Left colon (tissue), 2 donors: ENCODE results near the gene CDC123. TPM values are rescaled to one million over a fixed set of nuclear protein-coding genes. Genes with fewer than 3 reads are reported as not detected.

Experiments used
- ATAC-seq: fragments of 200-7000 bp; cut with Tn5 transposase; one replicate; pipeline ENCODE4 v1.9.1; 2020; ENCODE audit warnings: mild to moderate bottlenecking, moderate library complexity
- DNase-seq, 2 donors: peaks; one replicate each; pipeline ENCODE4 v3.0.0-alpha.2; 2020
- intact Hi-C, 2 donors: fragments of 100-400 bp; cut with DNase I in 1 of 2; cut with micrococcal nuclease in 1 of 2; formaldehyde crosslinking; loops; one replicate each; pipeline versions ENCODE4 v1.11.2 to v1.14.0; 2022; cut with DNase I, micrococcal nuclease
- total RNA-seq, 2 donors: library from RNA; stranded (reverse); fragmentation: NEBNext Ultra II Directional; extraction: Animal tissue kit (Norgen Biotek cat#: 25700); gene quantifications; one replicate each; pipeline ENCODE4 v1.2.1, GENCODE V29; 2021
- donor health status: DM: no; HTN: no; CAD: no.
- donor health status: DM: yes; HTN: yes; CAD: no.

CDC123 gene
- total RNA-seq, 2 donors from 2014 or later, result 44.4 to 58.8 TPM

DNA sequence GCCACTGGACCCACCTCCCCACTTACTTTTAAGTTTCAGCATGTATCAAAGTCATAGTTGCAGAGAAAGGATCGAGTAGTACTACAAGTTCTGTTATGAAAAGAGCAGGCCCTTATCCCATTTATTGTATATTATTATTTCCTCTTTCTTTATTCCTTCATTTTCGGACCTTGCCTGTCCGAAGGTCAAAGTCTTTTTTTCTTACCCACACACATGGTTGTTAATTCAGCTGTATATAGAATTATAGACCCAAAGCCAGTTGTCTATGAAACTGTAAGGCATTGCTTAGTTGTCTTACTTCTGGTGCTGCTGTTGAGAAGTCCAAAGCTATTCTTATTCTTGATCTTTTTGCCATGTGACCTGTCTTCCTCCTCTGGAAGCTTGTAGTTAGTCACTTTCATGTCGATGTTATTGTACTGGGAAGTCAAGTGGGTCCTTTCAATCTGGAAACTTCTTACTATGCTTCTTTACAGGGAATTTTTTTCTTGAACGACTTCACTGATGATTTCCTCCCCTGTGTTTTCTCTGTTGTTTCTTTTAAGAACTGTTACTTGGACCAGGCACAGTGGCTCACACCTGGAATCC lies 8.6 kb upstream of the CDC123 start:
- ATAC-seq, result peak; percentile 55
- no peak for DNase-seq
- intact Hi-C loops, result no loop called here

DNA sequence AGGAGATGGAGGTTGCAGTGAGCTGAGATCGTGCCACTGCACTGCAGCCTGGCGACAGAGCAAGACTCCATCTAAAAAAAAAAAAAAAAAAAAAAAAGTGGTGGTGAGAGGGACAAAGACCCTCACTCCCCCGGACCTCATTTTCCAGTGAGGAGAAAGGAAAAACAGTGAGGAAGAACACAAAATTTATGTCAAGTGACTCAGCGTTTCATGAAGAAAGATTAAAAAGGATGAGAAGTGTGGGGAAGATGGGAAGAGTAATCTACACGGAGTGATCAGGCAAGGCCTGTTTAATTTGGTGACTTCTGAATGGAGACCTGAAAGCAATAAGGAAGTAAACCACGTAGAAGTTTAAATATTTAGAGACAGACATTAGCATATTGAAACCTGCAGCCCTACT lies 7.3 kb upstream of the CDC123 start:
- intact Hi-C loops, result no loop called here
- DNase-seq (no peak), ATAC-seq (peak; percentile 42)

DNA sequence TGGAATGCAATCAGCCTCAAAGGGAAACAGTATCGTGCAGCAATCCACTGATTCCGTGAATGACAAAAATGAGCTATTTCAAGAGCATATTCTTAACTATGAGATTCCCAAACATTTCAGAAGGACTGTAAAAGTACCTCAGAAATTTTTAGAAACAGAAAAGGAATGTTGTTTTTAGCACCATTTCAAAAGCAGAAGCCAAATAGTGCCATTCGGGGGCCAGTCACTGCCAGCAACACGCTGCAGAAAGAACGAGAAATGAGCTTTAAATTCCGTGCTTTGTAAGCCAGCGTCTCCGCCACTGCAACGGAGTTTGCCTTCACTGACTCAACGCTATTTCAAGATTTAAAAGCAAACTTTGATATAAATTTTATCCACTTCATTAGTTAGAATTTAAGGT lies 6.6 kb upstream of the CDC123 start:
- DNase-seq (no peak), ATAC-seq (no peak)
- intact Hi-C loops, result no loop called here

DNA sequence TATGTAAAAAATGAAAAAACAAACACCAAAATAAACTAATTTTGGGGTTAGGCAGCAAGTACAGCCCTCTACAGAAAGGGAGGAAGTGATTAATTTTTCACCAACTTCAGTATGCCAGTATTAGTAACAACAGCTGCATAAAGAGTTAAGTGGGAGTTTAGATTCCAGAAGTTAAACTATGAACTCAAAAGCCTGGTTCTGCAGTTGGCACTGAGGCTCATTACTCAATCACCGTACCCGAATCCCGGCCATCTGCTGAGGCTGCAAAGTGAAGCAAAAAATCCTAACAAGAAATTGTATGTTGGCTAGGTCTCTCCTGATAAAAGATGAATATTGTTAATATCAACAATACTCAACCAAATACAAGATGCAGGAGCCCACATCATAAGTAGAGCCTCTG lies 4.3 kb upstream of the CDC123 start:
- intact Hi-C loops, result no loop called here
- ATAC-seq (no peak), DNase-seq (no peak)

DNA sequence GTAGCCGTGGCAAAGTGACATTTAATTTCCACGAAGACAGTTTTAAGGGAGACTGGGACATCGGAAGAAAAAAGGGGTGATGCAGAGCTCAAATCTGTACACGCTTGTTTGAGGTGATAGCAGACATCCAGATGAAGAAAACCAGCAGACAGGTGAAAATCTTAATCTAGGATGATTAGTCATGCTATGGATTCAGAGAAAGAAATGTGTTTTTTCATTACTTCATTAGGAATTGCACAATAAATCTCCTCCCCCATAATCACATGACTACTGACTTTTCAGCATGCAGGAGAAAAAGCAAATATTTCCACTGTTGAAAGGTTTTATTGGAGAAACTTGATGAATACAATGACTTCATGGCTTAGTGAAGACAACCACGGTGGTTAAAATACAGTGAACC lies 2.8 kb upstream of the CDC123 start:
- ATAC-seq (no peak), DNase-seq (no peak)
- intact Hi-C loops, result no loop called here

DNA sequence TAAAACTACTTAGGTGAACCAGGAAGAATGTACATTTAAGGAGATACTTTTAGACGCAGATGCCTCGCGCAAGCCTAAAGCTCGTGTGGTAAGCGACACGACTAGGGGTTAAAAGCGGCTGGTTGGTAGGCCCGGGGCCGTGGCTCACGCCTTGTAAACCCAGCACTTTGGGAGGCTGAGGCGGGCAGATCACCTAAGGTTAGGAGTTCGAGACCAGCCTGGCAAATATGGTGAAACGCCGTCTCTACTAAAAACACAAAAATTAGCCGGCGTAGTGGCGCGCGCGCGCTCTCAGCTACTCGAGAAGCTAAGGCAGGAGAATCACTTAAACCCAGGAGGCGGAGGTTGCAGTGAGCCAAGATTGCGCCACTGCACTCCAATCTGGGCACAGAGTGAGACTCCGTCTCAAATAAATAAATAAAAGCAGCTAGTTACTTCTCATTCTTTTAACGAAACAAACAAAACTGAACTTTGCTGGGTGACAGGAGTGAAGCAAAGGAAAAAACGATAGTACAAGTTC lies 1.2 kb upstream of the CDC123 start:
- peak; percentile 44 for ATAC-seq
- peak; percentile 38 to 62 for DNase-seq
- intact Hi-C loops, result no loop called here

DNA sequence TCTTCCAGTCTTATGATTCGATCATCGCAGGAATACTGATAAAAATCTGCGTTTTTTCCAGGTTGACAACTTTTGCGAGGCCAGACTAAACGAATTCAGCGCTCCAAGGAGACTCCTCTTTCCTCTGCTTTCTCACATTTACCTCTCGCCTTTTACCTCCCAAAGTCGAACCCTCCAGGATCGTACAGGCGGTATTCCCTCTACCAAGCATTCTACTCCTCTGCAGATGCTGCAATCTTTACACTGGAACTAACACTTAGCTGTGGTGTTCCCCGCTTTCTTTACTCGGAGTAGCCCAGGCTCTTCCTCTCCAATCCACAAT lies 746 bp upstream of the CDC123 start:
- intact Hi-C loops, result no loop called here
- DNase-seq (no peak), ATAC-seq (no peak)

DNA sequence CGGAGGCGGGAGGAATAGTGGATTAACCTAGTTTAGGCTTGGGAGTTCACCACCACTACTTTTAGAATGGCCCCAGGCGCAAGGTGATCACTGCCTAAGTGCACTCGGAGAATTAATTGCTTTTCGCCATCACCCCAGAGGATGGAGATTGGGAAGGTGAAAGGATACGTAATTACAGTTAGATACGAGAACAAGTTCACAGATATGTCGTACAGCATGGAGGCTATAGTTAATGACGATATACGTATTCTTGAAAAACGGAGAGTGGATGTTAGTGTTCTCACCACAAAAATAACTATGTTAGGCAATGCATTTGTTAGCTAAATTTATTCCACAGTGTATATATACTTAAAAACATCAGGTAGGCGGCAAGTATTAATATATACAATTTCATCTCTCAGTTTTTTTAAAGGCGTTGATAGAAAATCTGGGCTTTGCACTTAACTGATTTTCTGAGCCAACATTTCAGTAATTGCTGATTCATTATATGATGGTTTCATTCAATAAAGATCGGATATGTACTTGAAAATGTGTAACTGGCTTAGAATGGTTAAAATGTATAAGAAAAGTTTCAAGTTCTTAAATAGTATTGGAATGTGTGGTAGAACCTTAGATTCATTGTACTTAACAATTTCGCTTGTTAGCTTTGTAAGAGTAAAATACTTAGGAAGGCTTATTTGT lies 683 bp downstream of the CDC123 start:
- DNase-seq (no peak), ATAC-seq (no peak)
- intact Hi-C loops, result no loop called here

DNA sequence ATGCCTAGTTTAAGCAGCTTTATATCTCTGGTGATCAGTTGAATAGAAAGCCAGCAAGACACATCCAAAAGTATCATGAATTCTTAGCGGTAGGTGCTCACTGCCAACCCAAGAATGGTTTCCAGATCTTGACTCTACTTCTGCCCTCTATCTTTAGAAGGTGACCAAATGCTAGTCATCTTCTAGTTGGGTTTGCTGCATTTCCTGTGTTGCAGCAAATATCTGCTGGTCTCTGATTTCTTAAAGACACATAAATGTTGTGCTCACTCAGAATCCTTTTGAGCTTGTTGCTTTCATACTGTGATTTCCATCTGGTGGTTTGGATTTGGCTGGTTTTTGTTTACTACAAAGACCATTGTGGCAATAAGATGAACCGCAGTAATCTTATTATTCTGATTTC lies 2.2 kb downstream of the CDC123 start:
- no peak for DNase-seq
- intact Hi-C loops, result no loop called here
- ATAC-seq, result no peak

DNA sequence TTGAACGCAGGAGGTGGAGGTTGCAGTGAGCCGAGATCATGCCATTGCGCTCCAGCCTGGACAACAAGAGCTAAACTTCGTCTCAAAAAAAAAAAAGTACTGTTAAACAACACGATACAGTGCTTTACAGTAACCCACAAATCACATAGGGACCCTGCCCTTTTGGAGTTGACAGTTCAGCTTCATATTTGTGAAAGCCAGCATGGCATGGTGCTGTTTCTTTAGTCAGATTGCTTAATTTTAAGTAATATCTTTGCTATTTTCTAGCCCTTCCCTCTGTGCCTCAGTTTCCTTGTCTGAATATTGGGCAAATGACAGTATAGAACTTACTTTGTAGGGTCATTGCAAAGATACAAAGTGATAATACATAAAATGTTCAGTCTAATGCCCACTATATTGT lies 4.9 kb downstream of the CDC123 start:
- intact Hi-C loops, result no loop called here
- no peak for ATAC-seq
- DNase-seq, result no peak

DNA sequence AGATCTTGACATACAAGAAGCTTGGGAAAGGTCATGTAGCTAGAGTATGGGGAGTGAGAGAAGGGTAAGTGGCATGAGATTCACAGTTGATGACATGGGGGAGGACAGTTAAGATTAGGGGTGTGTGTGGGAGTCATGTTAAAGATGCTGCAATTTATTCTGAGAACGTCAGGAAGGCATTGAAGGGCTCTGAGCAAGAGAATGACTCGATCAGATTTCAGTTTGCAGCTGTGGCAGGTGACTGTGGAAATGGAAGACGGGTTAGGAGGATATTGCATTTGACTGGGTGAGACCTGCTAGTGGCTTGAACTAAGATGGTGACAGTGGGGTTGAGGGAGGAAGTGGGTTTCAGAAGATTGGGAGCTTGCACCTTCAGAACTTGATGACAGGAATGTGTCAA lies 5.6 kb downstream of the CDC123 start:
- intact Hi-C loops, result no loop called here
- no peak for ATAC-seq
- DNase-seq, result no peak

DNA sequence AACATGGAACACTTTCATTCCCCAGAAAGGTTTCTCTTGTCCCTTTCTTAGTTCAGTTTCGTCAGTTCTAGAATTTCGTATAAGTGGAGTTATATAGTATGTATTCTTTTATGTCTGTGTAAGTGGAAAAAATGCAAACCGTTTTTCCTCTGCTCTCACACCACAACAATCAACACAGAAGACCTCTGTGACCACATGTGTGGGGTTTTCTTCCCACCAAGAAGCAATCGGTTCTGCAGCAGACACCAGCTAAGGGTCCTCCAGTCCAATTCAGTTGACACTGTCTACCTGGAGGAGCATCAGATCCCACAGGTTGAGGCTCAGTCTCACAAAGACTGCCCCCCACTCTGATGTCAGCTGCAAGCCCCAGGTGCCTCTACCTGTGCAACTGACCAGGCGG lies 6.2 kb downstream of the CDC123 start:
- no peak for ATAC-seq
- intact Hi-C loops, result no loop called here

DNA sequence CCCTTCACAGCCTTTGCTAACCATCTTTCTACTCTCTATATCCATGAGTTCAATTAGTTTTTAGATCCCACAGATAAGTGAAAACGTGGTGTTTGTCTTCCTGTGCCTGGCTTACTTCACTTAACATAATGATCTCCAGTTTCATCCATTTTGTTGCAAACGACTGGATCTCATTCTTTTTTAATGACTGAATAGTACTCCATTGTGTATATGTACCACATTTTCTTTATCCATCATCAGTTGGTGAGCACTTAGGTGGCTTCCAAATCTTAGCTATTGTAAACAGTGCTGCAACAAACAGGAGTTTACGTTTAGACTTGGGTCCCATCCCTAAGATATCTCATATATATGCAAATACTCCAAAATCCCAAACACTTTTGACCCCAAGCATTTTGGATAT lies 9.1 kb downstream of the CDC123 start:
- no peak for ATAC-seq
- intact Hi-C loops, result no loop called here
- DNase-seq, result no peak

More for the DNA sequence above, 6.2 kb downstream of the CDC123 start:
- no peak for DNase-seq

DNA sequence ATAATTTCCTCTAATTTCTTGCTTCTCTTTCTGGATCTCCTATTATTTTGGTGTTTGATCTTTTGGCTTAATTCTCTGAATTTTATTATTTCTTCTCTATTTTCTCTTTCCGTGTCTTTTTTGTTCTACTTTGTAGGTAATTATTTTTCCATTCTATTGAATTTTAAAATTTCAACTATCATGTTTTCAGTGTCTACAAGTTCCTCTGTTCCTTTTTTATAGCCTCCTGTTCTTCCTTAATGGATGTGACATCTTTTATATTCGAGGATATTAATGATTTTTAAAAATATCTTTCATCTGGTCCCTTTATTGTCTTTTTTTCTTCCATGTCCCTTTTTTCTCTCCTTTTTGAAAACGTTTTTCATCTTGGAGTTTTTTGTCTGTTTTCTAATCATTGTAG lies 11.1 kb downstream of the CDC123 start:
- ATAC-seq, result no peak
- intact Hi-C loops, result no loop called here
- DNase-seq, result no peak

DNA sequence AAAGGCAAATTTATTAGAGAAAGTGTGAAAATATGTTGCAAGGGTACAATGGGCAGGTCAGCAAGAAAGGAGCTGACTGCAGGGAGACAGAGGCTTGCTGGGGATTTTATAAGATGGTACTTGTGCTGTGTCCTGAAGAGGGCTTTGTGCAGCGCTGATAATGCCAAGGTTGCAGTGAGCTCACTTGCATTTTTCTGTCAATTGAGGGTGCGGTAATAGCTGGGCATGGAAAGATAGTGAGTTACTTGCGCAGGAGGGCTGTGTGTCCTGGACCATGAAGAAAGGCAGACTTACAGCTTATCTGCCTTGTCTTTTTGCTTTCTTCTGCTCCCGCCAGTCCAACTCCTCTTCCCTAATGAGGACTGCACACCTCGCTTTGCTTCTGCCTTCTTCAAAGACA lies 12.5 kb downstream of the CDC123 start:
- intact Hi-C loops, result no loop called here
- DNase-seq (no peak), ATAC-seq (no peak)

DNA sequence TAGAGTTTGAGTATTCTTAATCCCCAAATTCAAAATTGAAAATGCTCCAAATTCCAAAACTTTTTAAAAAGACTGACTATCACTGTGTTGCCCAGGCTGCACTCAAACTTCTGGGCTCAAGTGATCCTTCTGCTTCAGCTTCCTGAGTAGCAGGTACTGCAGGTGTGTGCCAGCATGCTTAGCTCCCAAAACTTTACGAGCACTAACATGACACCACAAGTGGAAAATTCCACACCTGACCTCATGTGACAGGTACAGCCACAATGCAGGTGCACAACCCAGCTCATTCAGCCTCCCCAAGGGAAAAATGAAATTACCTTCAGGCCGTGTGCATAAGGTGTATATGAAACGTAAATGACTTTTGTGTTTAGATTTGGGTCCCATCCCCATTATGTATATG lies 16.5 kb downstream of the CDC123 start:
- no peak for ATAC-seq
- DNase-seq, result no peak
- intact Hi-C loops, result no loop called here

DNA sequence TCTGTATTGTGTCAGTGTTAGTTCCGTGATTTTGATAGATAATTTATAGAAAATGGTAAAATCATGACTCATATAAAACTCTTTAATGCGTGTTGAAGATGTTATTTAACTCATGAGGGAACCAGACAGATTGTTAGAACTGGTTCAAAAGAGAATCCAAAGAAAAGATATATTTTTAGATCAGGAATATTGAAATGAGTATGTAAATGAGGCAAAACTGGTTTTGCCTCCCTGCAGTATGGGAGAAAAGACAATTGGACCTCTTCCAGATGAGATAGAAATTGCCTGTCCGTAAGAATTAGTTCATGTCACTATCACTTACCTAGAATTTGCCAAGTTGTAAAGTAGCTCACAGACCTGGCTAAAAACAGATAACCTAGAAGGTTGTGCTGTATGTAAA lies 17.6 kb downstream of the CDC123 start:
- DNase-seq (no peak), ATAC-seq (peak; percentile 43)
- intact Hi-C loops, result no loop called here

DNA sequence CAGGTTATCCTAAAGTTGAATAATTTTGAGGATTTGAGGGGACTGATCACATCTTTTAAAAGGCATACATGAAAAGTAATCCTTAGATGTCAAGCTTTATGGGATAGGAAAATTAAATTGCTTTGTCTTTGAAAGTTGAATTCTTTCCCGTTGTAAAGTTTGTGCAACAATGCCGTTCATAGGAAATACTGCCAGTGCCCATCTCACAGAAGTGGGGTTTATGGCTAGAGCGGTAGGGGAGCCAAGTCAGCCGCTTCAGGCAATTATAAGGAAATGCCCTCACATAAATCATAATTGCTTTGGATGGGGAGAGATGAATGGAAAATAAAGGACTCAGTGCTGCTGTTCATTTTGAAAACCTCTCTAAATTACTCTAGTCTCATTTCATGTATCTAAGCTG lies 18.1 kb downstream of the CDC123 start:
- peak; percentile 22 to 60 for DNase-seq
- ATAC-seq, result peak; percentile 82
- intact Hi-C loops, result no loop called here

DNA sequence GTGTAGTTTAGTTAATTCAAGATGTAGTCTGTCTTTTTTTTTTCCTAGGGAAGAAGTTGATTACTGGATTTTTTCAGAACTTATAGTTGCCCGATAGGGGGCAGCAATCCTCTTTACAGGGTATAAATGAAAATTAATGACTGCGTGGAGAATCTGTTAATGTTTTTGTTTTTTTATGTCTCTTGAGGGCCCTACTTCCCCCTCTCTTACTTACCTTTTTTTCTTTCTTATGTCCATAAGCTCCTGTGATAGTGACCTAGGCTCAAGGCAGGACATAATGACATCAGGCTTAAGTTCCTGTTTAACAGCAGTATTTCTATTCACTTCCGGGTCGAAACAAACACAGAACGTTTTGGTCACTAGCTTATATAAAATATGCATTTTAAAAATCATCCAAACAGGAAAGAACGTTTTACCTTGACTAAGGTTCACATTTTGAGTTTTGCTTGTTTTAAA lies 18.8 kb downstream of the CDC123 start:
- DNase-seq, result no peak
- ATAC-seq, result peak; percentile 46
- intact Hi-C loops, result no loop called here

DNA sequence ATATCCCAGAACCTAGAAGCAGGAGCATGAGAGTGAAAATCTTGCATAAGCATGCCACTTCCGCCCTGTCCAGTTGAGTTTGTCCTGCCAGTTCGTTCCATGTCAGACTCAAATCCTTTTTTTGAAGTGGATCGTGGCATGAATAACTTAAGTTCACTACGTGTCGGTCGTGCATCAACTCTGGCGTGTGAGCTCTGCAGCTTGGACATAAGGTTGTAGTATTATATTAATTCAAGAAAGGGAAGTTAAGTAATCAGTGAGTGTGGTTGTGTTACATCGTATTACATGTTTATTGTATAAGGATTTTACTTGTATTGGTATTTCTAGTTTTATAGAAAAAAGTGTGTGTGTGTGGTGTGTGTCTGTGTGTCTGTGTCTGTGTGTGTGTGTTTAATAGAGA lies 23.0 kb downstream of the CDC123 start:
- DNase-seq (no peak), ATAC-seq (no peak)
- intact Hi-C loops, result no loop called here
